ENCODE results near the gene FAM90A1.
A peak's percentile ranks its signal among the peaks of the same experiment; 100 is the strongest.
"Not testable (repeated sequence)": the region's sequence is repeated elsewhere in the genome, so short reads cannot be mapped to it uniquely, and the experiment has no call there.

The FAM90A1 gene

DNA sequence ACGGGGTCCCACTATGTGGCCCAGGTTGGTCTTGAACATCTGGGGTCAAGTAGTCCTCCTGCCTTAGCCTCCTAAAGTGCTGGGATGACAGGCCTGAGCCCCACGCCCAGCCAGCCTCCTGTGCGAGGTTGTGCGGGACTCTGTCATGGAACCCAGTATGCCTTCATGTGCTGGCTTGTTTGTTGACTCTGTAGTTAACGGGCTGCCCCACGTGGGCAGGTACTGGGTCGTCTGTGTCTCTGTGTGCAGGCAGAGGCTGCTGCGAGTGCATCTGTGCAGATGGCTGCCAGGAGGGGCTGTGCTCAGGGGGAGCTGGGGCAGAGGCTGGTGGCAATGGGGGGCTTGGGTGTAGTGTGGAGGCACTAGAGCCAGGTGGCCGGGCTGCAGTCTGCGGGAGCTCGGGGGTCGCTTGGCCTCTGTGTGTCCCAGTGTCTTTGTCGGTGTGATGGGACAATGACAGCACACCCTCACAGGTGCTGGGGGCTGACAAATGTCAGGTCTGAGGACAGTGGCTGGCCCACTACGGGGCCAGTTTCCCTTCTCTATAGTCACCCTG, 6.0 kb upstream of the FAM90A1 start:
- DNase-seq = not testable (repeated sequence)

DNA sequence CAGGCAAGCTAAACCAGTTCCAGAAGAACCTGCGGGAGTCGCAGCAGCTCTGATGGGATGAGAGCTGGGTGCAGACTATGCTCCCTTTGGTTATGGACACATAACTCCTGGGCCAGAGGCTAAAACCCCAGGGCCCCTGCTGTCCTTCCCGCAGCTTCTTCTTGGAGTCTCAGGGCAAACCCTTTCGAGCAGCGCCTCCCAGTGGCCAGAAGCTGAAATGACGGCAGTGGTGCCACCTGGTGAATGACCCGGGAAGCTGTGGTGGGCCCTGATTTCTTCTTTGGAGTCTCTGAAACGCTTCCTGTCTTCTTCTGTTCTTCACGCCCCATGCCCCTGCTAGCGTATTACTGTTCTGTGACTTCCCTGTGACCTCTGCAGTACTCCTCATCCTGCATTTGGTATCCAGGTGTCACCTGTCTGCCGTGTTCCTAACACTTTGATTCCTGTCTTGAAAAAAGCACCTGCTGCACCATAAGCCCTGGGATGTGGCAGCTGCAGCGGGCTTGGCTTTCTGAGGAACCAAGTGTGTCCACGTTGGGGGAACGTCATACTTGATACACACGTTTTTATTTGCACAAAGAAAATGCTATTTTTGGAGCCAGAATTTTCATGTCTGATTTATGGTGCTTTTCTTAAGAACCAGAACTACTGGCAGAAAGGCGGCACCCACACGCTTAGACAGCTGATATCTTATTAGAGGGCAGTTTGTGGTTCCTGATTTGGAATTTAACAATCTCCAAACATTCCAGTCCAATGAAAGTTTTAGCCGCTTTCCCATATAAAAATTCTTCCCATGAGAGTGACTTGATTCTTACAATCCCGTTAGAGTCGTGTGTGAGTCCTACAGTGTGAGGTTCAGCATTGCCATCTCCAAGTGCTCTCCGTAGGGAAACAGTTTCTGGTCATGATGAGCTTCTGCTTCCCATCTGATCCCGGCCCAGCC, 4.5 kb upstream of the FAM90A1 start:
- peak; percentile 29 to 55 (median 42) for DNase-seq

DNA sequence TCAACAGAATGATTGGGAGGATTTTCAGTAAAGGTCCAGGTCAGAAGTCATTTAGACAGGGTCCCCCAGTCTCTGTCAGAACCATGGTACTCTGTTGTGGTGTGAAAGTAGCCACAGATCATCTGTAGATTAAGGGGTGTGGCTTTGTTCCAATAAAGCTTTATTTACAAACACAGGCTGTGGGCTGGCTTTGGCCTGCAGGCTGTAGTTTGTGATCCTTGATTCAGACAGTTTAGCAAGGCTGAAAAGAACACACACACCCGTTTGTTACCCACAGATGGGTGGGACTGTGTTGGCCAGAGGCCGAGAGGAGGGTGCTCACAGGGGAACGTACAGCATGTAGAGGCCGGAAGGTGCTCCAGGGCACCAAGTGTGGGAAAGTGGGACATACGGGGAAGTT, 3.6 kb upstream of the FAM90A1 start:
- DNase-seq = not testable (repeated sequence)

DNA sequence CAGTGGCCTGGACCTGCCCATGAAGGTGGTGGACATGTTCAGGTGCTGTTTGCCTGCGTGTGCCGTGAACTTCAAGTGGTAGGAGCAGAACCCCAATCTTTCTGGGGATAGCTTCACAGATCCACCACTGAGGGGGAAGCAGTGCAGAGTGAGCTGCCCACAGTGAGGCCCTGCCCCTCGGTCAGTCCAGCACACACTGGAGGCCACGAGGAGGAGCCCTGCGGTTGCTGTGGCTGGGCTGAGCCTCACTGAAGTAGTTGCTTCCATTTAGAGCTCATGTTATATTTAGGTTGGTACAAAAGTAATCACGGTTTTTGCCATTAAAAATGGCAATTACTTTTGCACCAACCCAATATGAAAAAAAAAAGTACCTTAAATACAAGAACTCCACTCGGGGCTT, 2.1 kb upstream of the FAM90A1 start:
- DNase-seq = not testable (repeated sequence)

DNA sequence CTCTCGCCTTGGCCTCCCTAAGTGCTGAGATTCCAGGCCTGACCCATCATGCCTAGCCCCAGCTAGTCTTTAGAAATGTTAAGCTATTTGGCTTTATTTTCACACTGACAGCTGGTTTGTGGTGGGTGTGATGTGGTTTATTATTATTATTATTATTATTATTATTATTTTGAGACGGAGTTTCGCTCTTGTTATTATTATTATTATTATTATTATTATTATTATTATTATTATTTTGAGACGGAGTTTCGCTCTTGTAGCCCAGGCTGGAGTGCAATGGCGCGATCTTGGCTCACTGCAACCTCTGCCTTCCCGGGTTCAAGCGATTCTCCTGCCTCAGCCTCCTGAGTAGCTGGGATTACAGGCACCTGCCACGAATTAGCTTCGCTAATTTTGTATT, 1.2 kb upstream of the FAM90A1 start:
- DNase-seq = not testable (repeated sequence)

DNA sequence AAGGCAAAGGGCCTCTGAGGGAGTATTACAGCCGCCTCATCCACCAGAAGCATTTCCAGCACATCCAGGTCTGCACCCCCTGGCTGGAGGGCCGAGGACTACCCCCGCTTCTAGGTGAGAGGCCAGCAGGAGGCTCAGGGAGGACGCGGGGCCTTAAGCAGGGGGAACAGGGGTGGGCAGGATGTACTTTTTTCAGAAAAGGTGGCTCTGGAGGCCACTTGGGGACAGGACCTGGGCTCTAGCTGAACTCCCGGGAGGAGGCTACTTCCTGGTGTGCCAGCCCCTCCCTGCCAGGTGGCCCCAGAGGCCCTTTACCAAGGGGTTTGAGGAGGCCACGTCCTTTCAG, 287 bp upstream of the FAM90A1 start:
- not testable (repeated sequence) for DNase-seq

DNA sequence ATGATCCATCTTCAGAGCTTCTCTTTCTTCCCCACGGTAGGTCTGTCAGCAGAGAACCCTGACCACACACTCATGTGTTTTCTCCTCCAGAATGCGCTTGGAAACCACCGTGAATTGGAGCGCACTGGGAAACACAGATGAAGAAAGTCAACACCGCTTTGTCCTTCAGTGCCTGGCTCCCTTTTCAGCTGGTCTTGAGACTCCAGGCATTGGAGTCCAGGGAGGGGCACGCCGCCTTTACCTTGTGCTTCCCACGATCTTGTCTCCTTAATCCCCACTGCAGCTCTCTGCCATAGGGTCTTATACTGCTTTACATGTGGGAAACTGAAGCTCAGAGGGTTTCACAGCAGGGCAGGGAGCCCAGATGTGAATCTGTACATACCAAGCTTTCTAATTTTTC, 1.1 kb downstream of the FAM90A1 start:
- DNase-seq = peak in 2 of 3 donors; percentile 5 to 13

DNA sequence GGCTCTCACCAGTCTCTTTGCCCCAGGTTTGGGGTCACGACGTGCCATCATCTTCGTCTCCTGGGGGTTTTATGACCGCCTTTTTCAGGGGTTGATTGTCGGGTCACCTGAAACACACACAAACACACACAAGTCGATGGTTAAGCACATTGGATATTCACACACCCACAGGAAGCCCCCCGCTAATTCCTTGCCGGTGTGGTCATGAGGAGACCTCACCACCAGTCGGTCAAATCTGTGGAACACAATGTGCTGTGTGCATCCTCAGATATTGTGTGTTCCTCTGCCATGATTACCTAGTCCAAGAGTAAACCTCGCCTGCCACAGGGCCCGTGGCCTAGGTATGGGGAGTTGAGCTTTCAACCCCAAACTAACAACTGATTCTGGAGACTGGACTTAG, 2.6 kb downstream of the FAM90A1 start:
- DNase-seq = not testable (repeated sequence)

DNA sequence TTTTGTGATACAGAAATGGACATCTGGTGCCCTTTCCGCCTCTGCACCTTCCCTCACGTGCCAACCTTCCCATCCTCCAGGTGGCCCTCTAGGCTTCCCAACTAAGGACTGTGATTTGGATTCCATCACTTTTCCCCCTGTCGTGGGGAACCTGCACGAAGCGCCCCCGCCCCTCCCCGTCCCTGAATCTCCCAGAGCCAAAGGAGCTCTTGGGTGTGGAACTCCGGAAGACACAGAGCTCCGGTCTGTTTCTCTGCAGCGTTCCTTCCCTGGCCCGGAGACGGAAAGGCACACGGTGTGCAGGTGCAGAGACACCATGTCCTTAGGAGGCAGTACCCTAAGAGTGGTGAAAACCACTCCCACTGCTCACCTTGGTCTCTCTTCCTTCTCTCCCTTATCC, 3.8 kb downstream of the FAM90A1 start:
- not testable (repeated sequence) for DNase-seq

DNA sequence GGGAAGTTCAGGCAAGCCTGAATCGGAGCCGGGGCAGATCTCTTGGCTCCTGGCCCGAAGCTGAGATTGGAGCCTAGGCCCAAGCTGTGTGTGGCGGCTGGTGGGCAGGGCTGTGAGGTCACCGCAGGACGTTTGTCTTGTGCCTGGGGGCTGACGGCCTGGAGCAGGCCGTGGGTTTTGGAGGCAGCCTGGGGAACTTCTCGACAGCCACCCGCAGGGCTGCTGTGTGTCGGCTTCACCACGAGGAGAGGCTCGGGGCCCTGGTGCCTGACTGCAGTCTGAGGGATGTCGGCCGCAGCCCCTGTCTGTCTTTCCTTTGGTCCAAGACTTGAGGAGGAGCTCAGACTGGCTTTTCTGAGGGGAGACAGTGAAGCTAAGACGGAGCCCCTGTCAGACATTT, 5.1 kb downstream of the FAM90A1 start:
- not testable (repeated sequence) for DNase-seq

DNA sequence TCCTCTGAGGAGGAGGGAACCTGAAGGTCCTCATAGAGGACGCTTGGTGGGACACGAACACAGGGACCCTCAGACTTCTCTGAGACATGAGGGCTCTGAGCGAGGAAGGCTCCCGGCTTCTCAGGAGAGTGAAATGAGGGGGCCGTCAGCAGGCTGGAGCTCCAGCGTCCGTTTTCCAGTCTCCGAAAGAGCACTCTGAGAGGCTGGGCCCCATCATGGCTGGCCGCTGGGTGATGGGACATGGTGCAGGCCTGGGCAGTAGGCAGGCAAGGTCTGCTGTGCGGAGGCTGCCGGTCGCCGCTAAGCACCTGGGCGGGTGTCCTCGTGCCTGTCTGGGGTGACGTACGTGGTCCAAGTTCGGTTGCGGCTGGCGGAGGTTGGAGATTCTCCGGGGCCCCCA, 5.6 kb downstream of the FAM90A1 start:
- not testable (repeated sequence) for DNase-seq

DNA sequence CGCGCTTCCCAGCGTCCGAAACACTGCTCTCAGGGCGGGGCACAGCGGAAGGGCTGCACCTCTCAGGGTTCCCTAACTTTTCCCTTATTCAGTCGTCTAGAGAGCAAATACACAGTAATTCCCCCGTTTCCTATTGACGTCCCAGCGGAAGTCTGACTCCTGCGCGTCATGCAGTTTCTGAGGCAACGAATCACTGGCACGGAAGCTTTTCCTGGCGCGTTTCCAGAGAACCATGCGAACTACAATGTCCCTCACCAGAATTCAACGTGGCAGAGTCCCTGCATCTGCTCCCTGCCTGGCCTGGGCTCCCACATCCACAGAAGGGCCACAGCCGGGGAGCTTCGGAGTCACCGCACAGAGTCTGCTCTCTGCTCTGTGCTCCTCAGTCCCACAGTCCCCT, 6.0 kb downstream of the FAM90A1 start:
- not testable (repeated sequence) for DNase-seq

DNA sequence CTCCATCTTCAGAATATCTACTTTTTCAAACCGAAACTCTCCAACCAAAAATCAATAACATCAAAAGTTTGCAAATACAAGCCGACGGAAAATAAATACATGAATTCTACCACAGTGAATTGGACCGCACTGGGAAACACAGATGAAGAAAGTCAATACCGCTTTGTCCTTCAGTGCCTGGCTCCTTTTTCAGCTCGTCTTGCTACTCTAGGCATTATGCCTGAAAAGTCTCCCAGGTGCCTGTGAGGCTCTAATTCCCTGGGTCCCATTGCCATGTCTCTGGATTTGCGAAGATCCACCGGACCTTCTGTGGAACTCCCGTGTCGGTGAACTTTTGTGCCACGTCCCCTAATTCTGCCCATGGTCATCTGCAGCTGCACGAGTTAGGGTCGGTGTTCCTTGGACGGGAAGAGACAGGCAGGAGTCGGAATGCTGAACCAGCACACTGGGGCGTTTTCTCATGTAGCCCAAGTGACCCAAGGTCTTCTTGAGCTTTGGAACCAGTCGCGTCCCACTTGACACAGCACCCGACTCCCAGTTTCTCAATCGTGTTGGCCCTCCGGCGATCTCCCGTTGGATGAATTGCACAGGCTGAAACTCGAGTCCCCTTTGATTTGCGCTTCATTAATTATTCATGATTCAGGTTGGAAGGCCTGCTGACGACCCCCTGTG, 8.6 kb downstream of the FAM90A1 start:
- DNase-seq = not testable (repeated sequence)

DNA sequence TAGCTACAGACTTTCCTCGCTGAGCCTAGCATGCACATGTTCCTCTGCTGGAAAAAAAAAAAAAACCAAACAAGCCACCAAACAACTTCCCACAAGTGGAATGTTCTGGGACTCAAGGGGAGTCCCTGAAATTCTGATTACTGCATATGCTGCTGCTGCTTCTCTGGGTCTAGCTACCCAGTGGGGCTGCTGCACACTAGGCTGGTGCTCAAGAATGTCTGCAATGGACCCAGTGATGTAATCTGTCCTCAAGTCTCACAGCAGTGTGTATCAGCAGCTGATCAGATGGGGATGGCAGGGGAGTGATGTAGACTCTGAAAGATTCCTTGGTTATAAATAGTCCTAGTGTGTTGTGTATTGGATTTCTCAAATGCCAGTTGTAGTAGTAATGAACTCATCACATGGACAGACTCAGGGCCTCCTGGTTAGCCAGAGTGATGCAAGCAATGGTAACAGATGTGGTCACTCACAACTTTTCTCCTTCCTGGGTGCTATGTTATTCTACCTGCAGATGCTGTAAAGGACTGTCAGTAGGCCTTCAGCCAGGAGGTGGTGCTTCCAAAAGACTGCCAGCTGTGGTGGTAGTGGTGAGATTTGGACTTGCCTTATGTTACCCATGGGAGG, 29.6 kb downstream of the FAM90A1 start:
- DNase-seq = peak in 1 of 3 donors; percentile 8

DNA sequence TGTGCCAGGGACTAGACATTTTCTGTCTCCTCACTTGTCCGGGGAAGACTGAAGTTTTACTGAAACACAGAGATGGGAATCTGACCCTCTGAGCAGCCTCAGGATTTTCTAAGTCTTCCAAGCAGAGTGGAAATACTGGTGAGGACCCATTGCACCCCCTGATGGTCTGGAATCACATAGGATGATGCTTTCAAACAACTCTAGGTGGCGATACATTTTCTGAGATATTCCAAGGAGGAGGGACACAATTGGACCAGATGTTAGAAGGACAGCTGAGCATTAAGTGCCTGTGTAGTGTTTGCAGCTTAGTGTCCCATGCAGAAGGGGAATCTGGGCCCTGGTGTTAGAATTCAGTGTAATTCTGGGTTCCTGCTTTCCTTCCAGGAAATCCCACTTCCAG, 39.3 kb downstream of the FAM90A1 start:
- DNase-seq = not testable (repeated sequence)

DNA sequence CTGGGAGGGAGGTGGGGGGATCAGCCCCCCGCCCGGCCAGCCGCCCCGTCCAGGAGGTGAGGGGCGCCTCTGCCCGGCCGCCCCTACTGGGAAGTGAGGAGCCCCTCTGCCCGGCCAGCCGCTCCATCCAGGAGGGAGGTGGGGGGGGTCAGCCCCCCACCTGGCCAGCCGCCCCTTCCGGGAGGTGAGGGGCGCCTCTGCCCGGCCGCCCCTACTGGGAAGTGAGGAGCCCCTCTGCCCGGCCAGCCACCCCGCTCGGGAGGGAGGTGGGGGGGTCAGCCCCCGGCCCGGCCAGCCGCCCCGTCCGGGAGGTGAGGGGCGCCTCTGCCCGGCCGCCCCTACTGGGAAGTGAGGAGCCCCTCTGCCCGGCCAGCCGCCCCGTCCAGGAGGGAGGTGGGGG, 43.2 kb downstream of the FAM90A1 start:
- DNase-seq = not testable (repeated sequence)

DNA sequence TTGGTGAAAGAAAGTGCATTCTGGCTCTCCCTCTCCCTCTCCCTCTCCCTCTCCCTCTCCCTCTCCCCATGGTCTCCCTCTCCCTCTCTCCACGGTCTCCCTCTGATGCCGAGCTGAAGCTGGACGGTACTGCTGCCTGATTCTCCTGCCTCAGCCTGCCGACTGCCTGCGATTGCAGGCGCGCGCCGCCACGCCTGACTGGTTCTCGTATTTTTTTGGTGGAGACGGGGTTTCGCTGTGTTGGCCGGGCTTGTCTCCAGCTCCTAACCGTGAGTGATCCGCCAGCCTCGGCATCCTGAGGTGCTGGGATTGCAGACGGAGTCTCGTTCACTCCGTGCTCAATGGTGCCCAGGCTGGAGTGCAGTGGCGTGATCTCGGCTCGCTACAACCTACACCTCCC, 44.1 kb downstream of the FAM90A1 start:
- DNase-seq = not testable (repeated sequence)

DNA sequence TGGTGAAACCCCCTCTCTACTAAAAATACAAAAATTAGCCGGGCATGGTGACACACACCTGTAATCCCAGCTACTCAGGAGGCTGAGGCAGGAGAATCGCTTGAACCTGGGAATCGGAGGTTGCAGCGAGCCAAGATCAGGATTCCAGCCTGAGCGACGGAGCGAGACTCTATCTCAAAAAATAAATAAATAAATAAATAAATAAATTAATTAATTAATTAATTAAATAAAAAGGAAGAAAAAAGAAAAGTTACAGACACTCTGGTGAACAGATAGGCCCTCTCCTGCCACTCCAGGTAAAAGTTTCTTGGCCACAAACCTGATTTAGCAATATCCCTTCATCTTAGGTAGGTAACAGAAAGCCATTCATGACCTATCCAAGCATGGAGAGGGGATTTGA, 44.5 kb downstream of the FAM90A1 start:
- not testable (repeated sequence) for DNase-seq

DNA sequence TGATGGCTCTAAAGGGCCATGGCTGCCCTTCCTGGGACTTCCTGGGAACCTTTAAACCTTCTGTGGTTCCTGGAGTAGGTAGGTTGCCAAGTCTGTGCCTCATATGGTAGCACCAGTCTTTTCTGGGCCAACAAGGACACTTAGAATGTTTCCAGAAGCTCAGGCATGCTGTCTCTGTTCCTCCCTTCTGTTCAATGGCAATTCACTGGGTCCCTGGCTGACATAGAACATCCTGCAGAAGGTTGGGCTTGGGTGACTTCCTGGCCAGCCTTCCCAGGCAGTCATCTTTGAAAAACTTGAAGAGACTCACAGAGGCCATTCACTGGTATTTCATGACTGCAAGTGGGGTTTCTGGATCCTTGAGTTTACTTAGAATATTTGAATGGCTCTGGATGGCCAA, 46.1 kb downstream of the FAM90A1 start:
- not testable (repeated sequence) for DNase-seq

DNA sequence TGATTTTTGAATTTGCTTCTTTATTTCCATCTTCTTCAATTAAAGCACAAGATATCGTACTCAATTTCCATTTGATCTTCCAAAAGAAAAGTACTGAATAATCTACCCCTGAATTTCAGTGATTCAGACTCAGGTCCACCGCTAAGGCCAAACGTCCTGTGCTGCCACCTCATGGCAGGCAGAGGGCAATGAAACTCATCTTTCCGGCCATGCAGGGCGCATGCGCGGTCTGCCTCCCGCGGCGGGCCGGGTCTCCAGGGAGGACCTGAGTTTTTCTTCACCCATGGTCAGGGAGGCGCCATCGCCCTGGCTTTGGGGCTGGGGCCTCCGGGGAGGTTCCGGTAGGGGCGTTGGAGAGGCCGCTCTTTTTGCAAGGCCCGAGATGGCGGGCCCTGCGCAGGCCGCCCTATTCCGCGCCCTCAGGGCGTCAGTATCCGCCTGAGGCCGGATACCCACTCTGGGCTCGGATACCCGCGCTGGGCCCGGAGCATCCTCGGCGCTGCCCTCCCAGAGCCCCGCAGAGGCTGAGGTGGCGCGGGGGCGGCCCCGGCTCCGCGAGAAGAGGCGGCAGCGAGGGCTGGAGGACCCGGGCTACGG, 47.3 kb downstream of the FAM90A1 start:
- DNase-seq = peak; percentile 67 to 81 (median 72)

DNA sequence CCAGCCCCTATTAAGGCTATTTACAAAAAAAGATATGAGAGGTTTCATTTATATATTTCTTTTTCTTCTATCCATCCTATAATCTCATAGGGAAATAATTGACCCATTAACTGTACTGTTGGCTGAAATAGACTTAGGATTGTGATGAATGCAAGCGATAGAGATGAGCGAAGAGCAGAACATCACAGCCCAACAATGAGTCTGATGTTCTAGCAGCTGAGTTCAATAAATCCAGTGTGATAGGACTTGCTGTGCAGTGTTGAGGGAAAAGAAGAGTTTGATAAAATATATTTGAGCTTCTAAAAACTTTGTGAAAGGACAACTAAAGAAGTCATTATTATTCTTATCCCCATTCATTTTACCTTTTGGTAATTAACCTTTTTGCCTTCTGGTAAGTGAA, 54.5 kb downstream of the FAM90A1 start:
- not testable (repeated sequence) for DNase-seq

All from suppressor macrophage treated with lipopolysaccharide for 1 hour (primary cell).